HG03175 (cell line): ENCODE measurements around the gene TNFSF8.

ENCODE experiments used
- ATAC-seq: cut with Tn5 transposase; IDR thresholded peaks from one replicate; pipeline ENCODE4 v1.9.1; 2021; ENCODE audit warnings: mild to moderate bottlenecking, moderate library complexity; ENCODE audit not compliant: unreplicated experiment

The TNFSF8 gene

GRCh38 chr9:114937516-114937915 lies 7.1 kb upstream of the TNFSF8 start:
- ATAC-seq, result no peak

- no peak for ATAC-seq
These were observed 6.2 kb upstream of the TNFSF8 start for GRCh38 chr9:114936581-114936980.

GRCh38 chr9:114935119-114935518 lies 4.7 kb upstream of the TNFSF8 start:
- ATAC-seq, result no peak

- no peak for ATAC-seq
These were observed 2.1 kb upstream of the TNFSF8 start for GRCh38 chr9:114932502-114932901.

GRCh38 chr9:114931407-114931806 lies 1.0 kb upstream of the TNFSF8 start:
- no peak for ATAC-seq

GRCh38 chr9:114929201-114929600 lies 1.2 kb downstream of the TNFSF8 start:
- no peak for ATAC-seq

GRCh38 chr9:114928671-114929070 lies 1.7 kb downstream of the TNFSF8 start:
- ATAC-seq, result no peak

- no peak for ATAC-seq
These were observed 2.3 kb downstream of the TNFSF8 start for GRCh38 chr9:114928136-114928535.

- no peak for ATAC-seq
These were observed 4.7 kb downstream of the TNFSF8 start for GRCh38 chr9:114925672-114926071.

GRCh38 chr9:114925039-114925438 lies 5.4 kb downstream of the TNFSF8 start:
- ATAC-seq, result peak; percentile 51

GRCh38 chr9:114924327-114924726 lies 6.1 kb downstream of the TNFSF8 start:
- no peak for ATAC-seq

GRCh38 chr9:114923918-114924317 lies 6.5 kb downstream of the TNFSF8 start:
- no peak for ATAC-seq

- no peak for ATAC-seq
These were observed 9.2 kb downstream of the TNFSF8 start for GRCh38 chr9:114921171-114921570.

GRCh38 chr9:114919611-114920010 lies 10.8 kb downstream of the TNFSF8 start:
- no peak for ATAC-seq

GRCh38 chr9:114916481-114916880 lies 13.9 kb downstream of the TNFSF8 start:
- ATAC-seq, result no peak

- ATAC-seq, result no peak
These were observed 16.3 kb downstream of the TNFSF8 start for GRCh38 chr9:114914139-114914538.

GRCh38 chr9:114913656-114914055 lies 16.7 kb downstream of the TNFSF8 start:
- ATAC-seq, result no peak

GRCh38 chr9:114913217-114913616 lies 17.2 kb downstream of the TNFSF8 start:
- no peak for ATAC-seq

- no peak for ATAC-seq
These were observed 19.1 kb downstream of the TNFSF8 start for GRCh38 chr9:114911167-114911821.

GRCh38 chr9:114910541-114910940 lies 19.9 kb downstream of the TNFSF8 start:
- no peak for ATAC-seq

GRCh38 chr9:114909661-114910060 lies 20.7 kb downstream of the TNFSF8 start:
- no peak for ATAC-seq

- ATAC-seq, result no peak
These were observed 21.5 kb downstream of the TNFSF8 start for GRCh38 chr9:114908805-114909448.
